NAMALWA (cell line): Measurements from ENCODE around the gene EHMT1.
A peak's percentile ranks its signal among the peaks of the same experiment; 100 is the strongest.
"Not testable (repeated sequence)": the region's sequence is repeated elsewhere in the genome, so short reads cannot be mapped to it uniquely, and the experiment has no call there.

Source experiments
- DNase-seq: peaks from one replicate; pipeline ENCODE4 v3.0.0-alpha.2; 2015; ENCODE audit warnings: low spot score

The EHMT1 gene

GRCh38 chr9:137720571-137721110, 101.8 kb downstream of the EHMT1 start:
- DNase-seq, result peak; percentile 19

GRCh38 chr9:137721479-137721878, 102.7 kb downstream of the EHMT1 start:
- no peak for DNase-seq

DNA sequence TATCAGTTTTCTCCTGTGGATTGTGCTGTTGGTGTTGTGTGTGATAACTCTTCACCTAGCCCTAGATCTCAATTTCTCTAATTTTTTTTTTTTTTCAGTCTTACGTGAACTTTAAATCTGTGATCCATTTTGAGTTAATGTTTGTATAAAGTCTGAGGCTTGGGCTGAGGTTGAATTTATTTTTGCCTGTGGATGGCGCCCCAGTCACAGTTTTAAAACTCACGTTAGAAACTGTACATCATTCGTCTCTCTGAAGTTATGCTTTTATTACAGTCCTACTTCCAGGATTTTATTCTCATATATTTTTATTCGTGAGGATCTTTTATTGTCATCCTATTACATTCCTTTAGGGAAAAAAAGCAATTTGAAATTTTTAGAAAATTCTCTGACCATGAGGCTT, 103.1 kb downstream of the EHMT1 start:
- DNase-seq, result no peak

DNA sequence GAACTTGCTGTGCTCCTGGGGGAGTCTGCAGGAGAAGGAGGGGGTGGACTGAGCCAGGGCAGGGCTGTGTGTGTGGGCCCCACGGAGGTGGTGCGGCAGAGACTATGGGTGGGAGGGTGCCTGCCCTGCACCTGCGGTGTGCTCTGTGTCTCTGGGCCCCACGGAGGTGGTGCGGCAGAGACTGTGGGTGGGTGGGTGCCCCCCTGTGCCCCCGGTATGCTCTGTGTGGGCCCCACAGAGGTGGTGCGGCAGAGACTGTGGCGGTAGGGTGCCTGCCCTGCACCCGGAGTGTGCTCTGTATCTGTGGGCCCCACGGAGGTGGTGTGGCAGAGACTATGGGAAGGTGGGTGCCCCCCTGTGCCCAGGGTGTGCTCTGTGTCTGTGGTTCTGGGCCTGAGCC, 103.7 kb downstream of the EHMT1 start:
- DNase-seq, result no peak

DNA sequence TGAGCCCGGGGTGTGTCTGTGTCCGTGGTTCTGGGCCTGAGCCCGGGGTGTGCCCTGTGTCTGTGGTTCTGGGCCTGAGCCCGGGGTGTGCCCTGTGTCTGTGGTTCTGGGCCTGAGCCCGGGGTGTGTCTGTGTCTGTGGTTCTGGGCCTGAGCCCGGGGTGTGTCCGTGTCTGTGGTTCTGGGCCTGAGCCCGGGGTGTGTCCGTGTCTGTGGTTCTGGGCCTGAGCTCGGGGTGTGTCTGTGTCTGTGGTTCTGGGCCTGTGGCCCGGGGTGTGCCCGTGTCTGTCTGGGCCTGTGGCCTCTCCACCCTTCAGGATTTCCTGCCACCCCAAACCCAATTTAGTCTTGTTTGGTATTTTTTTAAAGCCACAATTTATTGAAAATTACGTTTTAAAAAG, 104.6 kb downstream of the EHMT1 start:
- DNase-seq, result not testable (repeated sequence)

DNA sequence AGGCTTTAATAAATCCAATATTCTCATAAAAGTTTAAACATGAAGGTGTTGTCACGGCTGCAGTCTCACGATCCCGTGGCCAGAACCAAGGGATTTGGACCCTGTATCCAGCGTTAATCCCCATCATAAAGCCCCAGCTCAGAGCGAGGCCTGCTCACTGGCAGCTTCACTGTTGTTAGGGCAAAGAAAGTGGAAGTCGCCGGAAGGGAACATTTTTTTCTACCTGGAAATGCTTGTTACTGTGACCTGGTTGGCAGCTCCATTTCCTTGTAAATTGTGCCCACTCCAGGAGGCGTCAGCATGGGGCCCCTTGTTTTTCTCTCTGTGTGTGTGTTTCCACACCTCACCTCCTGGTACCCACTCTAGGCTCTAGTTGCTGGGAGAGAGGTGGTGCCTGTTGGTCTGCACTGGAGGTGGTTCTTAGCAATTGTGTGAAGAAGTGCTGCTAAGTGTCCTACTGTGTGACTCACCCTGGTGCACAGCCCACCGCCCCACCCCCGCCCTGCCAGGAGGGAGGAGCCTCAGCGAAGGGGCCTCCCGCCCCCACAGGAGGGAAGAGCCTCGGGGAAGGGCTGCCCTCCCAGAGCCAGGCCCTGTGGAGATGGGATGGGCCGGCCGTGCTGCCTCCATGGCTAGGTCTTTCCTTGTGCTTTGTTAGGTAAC, 105.1 kb downstream of the EHMT1 start:
- DNase-seq, result no peak

- no peak for DNase-seq
Observed at GRCh38 chr9:137724818-137725240, 106.0 kb downstream of the EHMT1 start.

GRCh38 chr9:137725598-137725997, 106.8 kb downstream of the EHMT1 start:
- DNase-seq, result no peak

DNA sequence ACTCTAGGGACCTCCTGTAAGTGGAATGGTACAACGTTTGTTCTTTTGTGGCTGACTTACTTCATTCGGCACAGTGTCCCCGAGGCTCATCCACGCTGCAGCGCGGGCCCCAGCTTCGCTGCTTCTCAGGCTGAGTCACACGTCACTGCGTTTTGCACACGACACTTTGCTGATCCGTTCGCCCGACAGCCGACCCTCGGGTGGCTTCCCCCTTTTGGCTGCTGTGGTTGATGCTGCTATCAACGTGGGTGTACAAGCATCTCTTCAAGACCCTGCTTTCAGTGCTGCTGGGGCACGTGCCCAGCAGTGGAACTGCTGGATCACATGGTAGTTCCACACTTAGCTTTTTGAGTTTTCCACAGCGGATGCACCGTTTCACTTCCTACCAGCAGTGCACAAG, 107.5 kb downstream of the EHMT1 start:
- DNase-seq, result not testable (repeated sequence)

- DNase-seq, result no peak
Observed at GRCh38 chr9:137726764-137727163, 108.0 kb downstream of the EHMT1 start.

GRCh38 chr9:137727716-137728115, 108.9 kb downstream of the EHMT1 start:
- no peak for DNase-seq

DNA sequence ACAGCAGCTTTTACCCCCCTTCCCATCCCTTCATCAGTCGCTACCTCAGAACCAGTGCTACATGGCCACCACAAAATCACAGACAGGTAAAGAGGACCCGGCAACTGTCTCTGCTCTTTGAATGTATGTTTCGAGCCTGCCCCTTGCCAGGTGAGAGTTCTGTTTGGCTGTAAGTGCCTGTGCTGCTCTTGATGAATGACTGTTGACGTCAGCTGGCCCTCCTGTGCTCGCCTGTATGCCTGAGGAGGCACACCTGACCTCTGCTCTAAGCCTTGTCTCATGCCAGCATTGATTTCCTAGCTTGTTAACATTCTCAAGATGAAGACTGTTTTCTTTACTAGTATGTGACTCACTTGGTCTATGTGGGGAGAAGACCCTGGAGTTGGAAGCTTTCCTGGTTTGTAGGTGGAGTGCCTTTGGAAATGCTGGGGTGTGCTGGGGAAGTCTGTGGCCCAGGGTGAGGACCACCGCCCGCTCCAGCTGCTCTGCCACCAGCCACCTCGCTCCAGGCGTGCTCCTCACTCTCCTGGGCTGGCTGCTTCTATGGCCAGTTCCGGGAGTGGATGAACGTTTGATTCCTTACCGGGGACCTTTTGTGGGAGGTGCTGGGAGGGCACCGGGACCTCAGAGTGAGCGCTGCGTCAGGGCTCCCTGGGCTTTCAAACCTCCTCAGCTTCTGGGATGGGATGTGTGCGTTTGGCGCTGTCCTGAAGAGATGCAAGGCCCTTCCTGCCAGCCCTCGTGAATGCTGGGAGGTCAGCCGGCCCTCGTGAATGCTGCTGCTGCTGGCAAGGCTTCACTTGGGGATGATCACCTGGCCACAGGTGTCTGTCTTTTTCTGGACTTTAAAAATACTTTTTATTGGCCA, 109.9 kb downstream of the EHMT1 start:
- DNase-seq, result no peak

DNA sequence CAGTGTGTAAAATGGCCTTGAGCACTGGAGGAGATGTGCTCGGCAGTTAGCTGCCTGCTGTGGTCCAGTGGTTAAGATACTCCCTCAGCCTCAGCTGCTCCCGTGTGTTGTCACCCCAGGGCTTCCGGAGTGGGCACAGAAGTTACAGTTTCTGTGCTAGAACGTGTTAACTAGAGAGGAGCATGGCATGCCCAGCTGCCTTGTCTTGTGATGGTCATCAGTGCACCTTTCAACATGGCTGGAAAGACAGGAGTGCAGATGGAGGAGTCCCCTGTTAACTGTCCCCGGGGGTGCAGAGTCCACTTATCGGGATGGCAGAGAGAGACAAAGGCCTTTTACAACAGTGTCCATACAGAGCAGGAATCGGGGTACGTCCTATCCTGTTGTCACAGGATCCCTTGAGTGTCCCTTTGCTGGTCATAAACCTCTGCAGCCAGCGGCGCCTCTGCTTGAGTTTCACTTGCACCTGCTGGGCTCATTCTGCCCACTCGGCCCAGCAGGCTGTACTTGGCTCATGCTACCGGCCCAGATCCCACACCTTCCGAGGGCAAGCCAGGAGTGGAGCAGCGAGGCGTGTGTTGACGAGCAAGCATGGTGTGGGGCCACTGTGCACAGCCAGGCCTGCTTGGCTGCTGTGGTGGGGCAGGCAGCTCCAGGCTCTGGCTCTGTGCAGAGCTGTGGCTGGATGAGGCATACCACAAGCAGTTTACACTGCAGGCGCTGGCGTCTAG, 112.6 kb downstream of the EHMT1 start:
- no peak for DNase-seq

DNA sequence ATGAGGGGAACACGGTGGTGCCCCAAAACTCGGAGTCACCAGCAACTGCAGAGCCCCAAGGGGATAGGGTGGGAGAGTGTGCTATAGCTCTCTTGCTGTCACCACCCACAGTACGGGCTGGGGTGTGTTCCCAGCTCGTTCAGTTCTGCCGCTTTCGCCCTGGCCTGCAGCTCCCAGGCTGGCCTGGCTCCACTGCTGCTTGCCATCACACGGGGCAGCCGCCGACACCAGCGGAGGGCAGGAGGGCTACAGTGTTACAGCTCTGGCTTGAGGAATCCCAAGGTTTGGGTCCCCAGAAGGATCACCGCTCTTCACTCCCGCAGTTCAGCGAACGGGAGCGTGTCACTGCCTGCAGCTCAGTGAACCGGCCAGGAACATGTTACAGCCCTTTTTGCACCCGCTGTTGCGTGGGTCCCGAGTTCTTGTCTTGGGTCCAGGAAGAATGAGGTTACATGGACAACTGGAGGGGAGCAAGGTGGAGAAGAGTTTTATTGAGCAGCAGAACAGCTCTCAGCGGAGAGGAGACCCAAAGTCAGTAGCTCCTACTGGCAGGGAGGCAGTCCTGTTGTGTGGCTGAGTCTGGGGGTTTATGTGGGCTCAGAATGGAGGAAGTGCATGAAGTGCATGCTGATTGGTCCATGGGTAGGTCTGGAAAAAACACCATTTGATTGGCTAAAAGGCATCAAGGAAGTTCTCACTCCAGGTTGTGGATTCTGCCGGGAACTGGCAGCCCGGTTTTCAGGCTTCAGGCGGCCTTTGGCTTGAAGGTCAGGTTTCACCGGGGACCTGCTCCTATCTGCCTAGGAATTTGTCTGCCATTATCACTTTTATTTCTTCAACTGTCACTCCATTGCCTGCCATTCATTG, 113.4 kb downstream of the EHMT1 start:
- DNase-seq, result no peak

DNA sequence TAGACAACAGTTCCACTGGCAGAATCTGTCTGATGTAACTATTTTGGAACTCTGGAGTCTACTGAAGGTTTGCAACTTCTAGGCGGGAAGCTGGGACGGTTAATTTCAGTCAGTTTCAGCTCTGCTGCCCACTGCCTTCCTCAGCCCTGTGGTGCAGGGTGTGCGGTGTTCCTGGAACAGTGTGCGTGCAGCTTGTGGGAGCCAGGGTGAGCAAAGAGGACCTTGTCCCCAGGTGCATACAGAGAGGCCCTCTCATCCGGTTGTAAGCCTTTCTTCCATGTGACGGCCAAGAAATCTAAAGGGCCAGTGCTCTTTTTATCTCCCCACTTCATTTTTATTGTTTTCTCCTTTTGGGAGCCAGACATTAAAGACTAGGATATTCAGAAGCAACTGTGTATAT, 114.6 kb downstream of the EHMT1 start:
- DNase-seq, result no peak

- no peak for DNase-seq
Observed at GRCh38 chr9:137734181-137734580, 115.4 kb downstream of the EHMT1 start.

GRCh38 chr9:137738182-137738696, 119.4 kb downstream of the EHMT1 start:
- peak; percentile 69 for DNase-seq

DNA sequence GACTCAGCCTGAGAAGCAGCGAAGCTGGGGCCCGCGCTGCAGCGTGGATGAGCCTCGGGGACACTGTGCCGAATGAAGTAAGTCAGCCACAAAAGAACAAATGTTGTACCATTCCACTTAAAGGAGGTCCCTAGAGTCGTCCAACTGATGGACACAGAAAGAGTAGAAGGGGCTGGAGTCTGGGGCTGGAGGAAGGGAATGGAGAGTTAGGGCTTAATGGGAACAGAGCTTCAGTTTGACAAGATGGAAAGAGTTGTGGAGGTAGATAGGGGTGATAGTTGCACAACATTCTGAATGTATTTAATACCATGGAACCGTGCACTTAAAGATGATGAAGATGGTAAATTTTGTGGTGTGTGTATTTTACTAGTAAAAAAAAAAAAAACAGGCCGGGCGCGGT, 119.9 kb downstream of the EHMT1 start:
- peak; percentile 10 for DNase-seq

DNA sequence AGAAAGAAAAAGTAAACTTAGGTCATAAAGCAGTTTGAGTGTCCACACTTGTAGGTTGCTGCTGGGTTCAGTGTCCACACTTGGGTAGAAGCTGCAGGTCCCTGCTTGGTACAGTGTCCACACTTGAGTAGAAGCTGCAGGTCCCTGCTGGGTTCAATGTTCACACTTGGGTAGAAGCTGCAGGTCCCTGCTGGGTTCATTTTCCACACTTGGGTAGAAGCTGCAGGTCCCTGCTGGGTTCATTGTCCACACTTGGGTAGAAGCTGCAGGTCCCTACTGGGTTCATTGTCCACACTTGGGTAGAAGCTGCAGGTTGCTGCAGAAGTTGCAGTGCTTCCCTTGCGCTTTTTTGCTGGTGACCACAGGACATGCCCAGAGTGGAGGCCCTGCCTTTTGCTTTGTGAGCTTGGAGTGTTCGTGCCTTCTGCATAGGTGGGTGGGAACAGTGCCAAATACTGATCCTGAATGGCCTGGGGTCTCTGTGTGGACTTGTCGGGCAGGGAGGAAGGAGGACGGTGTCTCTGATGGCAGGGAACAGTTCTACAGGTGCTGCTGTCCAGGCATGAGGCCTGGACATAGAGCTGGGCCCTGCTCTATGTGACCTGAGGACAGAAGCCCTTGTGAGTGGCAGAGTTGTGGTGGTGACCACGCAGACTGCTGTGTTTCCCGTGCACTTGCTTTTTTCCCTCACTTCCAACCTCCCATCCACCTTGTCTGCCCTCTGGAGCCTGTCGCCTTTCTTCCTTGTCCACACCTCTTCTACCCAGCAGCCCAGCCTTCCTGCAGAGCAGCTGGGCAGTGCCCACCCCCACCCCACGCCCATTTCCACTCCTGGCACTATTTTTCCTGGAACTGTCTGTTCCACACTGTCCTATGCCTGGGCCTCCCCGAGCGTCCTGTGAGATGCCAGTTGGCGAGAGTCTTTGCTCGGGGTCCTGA, 120.8 kb downstream of the EHMT1 start:
- no peak for DNase-seq

DNA sequence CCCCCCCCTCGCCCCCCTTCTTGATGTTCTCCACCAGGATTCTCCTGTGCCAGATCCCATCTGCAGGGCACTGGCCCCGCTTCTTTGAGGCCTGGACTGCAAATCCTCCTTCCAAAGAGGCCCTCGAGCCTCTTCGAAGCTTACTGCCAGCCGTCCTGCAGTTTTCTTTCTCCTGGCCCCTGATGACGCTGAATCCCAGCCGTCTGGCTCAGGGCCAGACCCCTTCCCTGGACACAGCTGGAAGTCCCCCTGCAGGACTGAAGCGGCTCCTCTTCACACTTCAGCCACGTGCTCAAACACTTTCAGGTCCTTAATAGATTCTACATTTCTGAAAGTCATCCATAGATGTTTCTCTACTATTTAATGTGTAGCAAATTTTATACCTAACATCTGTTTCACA, 121.5 kb downstream of the EHMT1 start:
- no peak for DNase-seq
